GM23338 (cell line): ENCODE measurements around the gene PAN2. TPM values are rescaled to one million over a fixed set of nuclear protein-coding genes. Genes with fewer than 3 reads are reported as not detected.

Source experiments
- ATAC-seq: fragments of 200-7000 bp; cut with Tn5 transposase; 3 replicates; pipeline ENCODE4 v1.9.1; 2020
- DNase-seq: peaks from one replicate; pipeline ENCODE4 v3.0.0-alpha.2; 2015; ENCODE audit warnings: low spot score
- H2AFZ ChIP-seq: fragments of 200-600 bp; sonication (generic); 2 replicates; pipeline ENCODE4 v1.8.0; 2016; ENCODE audit warnings: antibody characterized with exemption, mild to moderate bottlenecking, moderate library complexity
- H3F3A ChIP-seq: fragments of 200-600 bp; sonication (generic); replicated peaks from 2 replicates; pipeline ENCODE4 v1.8.0; 2017; ENCODE audit warnings: antibody characterized with exemption, mixed run types, low read depth
- H3K27ac ChIP-seq: fragments of 200-600 bp; sonication (generic); 2 replicates; pipeline ENCODE4 v1.6.1; 2016; ENCODE audit warnings: low read depth
- H3K27me3 ChIP-seq: fragments of 200-600 bp; sonication (generic); 2 replicates; pipeline ENCODE4 v1.8.0; 2016; ENCODE audit warnings: mild to moderate bottlenecking, mixed run types, moderate library complexity; ENCODE audit not compliant: insufficient read depth
- H3K36me3 ChIP-seq: fragments of 200-600 bp; sonication (generic); 2 replicates; pipeline ENCODE4 v1.8.0; 2016; ENCODE audit warnings: mild to moderate bottlenecking; ENCODE audit not compliant: insufficient read depth
- H3K4me1 ChIP-seq: fragments of 200-600 bp; sonication (generic); 2 replicates; pipeline ENCODE4 v1.8.0; 2016; ENCODE audit warnings: mild to moderate bottlenecking, moderate library complexity; ENCODE audit not compliant: insufficient read depth
- H3K4me2 ChIP-seq: fragments of 200-600 bp; sonication (generic); 2 replicates; pipeline ENCODE4 v1.7.1; 2017; ENCODE audit warnings: mixed run types
- H3K4me3 ChIP-seq: fragments of 200-600 bp; sonication (generic); 2 replicates; pipeline ENCODE4 v1.6.1; 2016; ENCODE audit warnings: mixed run types
- H3K79me2 ChIP-seq: fragments of 200-600 bp; sonication (generic); replicated peaks from 2 replicates; pipeline ENCODE4 v1.8.0; 2017; ENCODE audit warnings: mild to moderate bottlenecking; ENCODE audit not compliant: insufficient read depth
- H3K9me2 ChIP-seq: fragments of 200-600 bp; sonication (generic); 2 replicates; pipeline ENCODE4 v1.8.0; 2017; ENCODE audit not compliant: insufficient read depth
- H4K20me1 ChIP-seq: fragments of 200-600 bp; sonication (generic); replicated peaks from 2 replicates; pipeline ENCODE4 v1.8.0; 2017; ENCODE audit warnings: mild to moderate bottlenecking; ENCODE audit not compliant: insufficient read depth
- H3K27ac Mint-ChIP-seq: 2 replicates; pipeline ENCODE4 v1.8.0; 2020; ENCODE audit warnings: inconsistent platforms, mild to moderate bottlenecking, moderate library complexity, mixed read lengths
- H3K27me3 Mint-ChIP-seq: 3 replicates; pipeline ENCODE4 v1.8.0; 2022; ENCODE audit warnings: low read depth, mild to moderate bottlenecking, moderate library complexity, mixed read lengths, inconsistent platforms; ENCODE audit not compliant: insufficient read depth, poor library complexity
- H3K36me3 Mint-ChIP-seq: 3 replicates; pipeline ENCODE4 v1.8.0; 2021; ENCODE audit warnings: low read depth, mild to moderate bottlenecking, inconsistent platforms, moderate library complexity, mixed read lengths
- H3K4me1 Mint-ChIP-seq: 3 replicates; pipeline ENCODE4 v1.8.0; 2020; ENCODE audit warnings: mild to moderate bottlenecking, inconsistent platforms, mixed read lengths
- H3K4me3 Mint-ChIP-seq: 3 replicates; pipeline ENCODE4 v1.8.0; 2021; ENCODE audit warnings: moderate library complexity, mild to moderate bottlenecking, inconsistent platforms, mixed read lengths
- H3K9me3 Mint-ChIP-seq: 3 replicates; pipeline ENCODE4 v1.8.0; 2020; ENCODE audit warnings: moderate library complexity, mild to moderate bottlenecking, inconsistent platforms, mixed read lengths
- CREB1 ChIP-seq: fragments of 250-450 bp; sonication (Bioruptor Pico); IDR thresholded peaks from 2 replicates; pipeline ENCODE4 v1.5.0; 2020; ENCODE audit warnings: low read depth, mild to moderate bottlenecking, moderate library complexity
- ETS1 ChIP-seq: IDR thresholded peaks from 2 replicates; pipeline ENCODE4 v1.6.1; 2016; ENCODE audit warnings: antibody characterized with exemption
- POLR2AphosphoS5 ChIP-seq: IDR thresholded peaks from 2 replicates; pipeline ENCODE4 v1.6.1; 2016; ENCODE audit warnings: antibody characterized with exemption, low read depth
- ZNF331 ChIP-seq: fragments of 250-450 bp; sonication (Bioruptor Pico); IDR thresholded peaks from 2 replicates; pipeline ENCODE4 v1.5.0; 2020; ENCODE audit warnings: low read depth, mild to moderate bottlenecking, moderate library complexity
- ZNF462 ChIP-seq: fragments of 250-450 bp; sonication (Bioruptor Pico); IDR thresholded peaks from 2 replicates; pipeline ENCODE4 v1.5.0; 2020; ENCODE audit warnings: mild to moderate bottlenecking, moderate library complexity
- polyA plus RNA-seq: library from polyadenylated mRNA; unstranded; fragments of >200 nt; fragmentation: Nextera tagmentation; extraction: Ambion mirVana; gene quantifications from 2 replicates; pipeline ENCODE4 v1.2.1, GENCODE V29; 2016
- total RNA-seq: library from RNA; depleted of rRNA; stranded (reverse); fragments of >200 nt; shearing (Covaris generic); gene quantifications from 2 replicates; pipeline ENCODE4 v1.2.3, GENCODE V29; 2014
- TF ChIP-seq, protein P1 (sequence below): IDR thresholded peaks from one replicate; pipeline ENCODE4 v1.6.1; 2018; ENCODE audit warnings: antibody characterized with exemption; ENCODE audit not compliant: unreplicated experiment

The PAN2 gene
- total and polyA plus RNA-seq, 2 experiments from 2014 or later: 11.5 to 27.2 TPM

- TF ChIP-seq, protein P1, sequence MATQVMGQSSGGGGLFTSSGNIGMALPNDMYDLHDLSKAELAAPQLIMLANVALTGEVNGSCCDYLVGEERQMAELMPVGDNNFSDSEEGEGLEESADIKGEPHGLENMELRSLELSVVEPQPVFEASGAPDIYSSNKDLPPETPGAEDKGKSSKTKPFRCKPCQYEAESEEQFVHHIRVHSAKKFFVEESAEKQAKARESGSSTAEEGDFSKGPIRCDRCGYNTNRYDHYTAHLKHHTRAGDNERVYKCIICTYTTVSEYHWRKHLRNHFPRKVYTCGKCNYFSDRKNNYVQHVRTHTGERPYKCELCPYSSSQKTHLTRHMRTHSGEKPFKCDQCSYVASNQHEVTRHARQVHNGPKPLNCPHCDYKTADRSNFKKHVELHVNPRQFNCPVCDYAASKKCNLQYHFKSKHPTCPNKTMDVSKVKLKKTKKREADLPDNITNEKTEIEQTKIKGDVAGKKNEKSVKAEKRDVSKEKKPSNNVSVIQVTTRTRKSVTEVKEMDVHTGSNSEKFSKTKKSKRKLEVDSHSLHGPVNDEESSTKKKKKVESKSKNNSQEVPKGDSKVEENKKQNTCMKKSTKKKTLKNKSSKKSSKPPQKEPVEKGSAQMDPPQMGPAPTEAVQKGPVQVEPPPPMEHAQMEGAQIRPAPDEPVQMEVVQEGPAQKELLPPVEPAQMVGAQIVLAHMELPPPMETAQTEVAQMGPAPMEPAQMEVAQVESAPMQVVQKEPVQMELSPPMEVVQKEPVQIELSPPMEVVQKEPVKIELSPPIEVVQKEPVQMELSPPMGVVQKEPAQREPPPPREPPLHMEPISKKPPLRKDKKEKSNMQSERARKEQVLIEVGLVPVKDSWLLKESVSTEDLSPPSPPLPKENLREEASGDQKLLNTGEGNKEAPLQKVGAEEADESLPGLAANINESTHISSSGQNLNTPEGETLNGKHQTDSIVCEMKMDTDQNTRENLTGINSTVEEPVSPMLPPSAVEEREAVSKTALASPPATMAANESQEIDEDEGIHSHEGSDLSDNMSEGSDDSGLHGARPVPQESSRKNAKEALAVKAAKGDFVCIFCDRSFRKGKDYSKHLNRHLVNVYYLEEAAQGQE: no peak
- TF ChIP-seq ZNF331 (CRISPR knock-in tag): no peak
Observed at GRCh38 chr12:56332512-56333196, 1.1 kb downstream of the PAN2 start (continued).

- Histone ChIP-seq H3K4me1 (peaks cover 6% of the 10 kb centered on the region; the same call in 1 of the 2 replicates), H3K4me2 (no peak overlapping the region), H3K36me3 (no peaks in the 10 kb centered on the region), H2AFZ (no peak overlapping the region), H3K4me3 (no peak overlapping the region), H3K27ac (no peak overlapping the region), H3K79me2 (peaks cover 5% of the 10 kb centered on the region; the same call in 1 of the 2 replicates), H3F3A (0 out of 2 replicates have a peak, but pooled peaks cover 5% of the 10 kb centered on the region), H4K20me1 (no peaks in the 10 kb centered on the region), H3K9me2 (no peaks in the 10 kb centered on the region), H3K27me3 (no peaks in the 10 kb centered on the region)
- Mint-ChIP-seq H3K36me3 (peaks cover 4% of the 10 kb centered on the region; the same call in 1 of the 3 replicates), H3K4me1 (peaks cover 13% of the 10 kb centered on the region), H3K9me3 (no peaks in the 10 kb centered on the region), H3K27me3 (peaks cover 11% of the 10 kb centered on the region), H3K4me3 (no peak overlapping the region), H3K27ac (no peak overlapping the region)
- no peak for ATAC-seq
- DNase-seq: no peak
- TF ChIP-seq, protein P1: no peak
- TF ChIP-seq ZNF331 (CRISPR knock-in tag) (no peak), ETS1 (no peak), CREB1 (CRISPR knock-in tag) (no peak), ZNF462 (no peak), POLR2AphosphoS5 (no peak)
Observed at GRCh38 chr12:56330936-56331490, 2.8 kb downstream of the PAN2 start.
